ENCODE results near the gene DCTN5.
A peak's percentile ranks its signal among the peaks of the same experiment; 100 is the strongest.
"Not testable (repeated sequence)": the region's sequence is repeated elsewhere in the genome, so short reads cannot be mapped to it uniquely, and the experiment has no call there.

Gene DCTN5

DNA sequence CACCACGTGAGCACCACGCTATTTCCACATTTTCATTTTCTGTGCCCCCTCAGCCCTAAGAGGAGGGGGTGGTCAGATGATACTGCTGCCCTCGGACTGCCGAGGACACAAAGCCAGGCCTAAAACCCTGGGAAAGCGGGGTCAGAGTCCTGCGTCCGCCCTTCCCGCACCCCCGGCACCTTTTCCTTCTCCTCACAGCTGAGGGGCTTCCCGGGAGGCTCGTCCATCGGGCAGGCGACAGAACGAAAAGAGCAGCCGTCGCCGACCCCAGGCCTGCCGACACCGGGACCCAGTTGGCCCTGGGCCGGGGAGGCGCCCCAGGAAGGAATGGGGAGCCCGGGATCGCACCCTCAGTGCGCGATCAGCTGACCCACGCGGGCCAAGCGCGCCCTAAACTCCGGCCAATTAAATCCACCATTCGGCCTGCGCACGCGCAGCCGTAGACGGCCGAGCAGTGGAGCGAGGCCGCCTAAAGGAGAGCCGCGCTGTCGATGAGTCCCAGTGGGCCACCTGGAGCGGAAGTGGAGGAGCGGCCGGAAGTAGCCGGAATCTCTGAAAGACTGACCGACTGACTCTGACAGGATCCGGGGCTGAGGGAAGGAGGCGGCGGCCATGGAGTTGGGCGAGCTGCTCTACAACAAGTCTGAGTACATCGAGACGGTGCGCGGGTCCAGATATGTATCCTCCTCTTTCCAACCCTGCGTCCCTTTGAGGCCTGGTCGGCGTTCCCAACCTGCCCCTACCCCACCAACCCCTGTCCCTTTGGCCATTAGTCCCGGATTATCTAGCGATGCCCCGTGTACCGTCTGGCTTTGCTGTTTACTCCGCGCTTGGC lies at the start of gene DCTN5, which contains the start of gene PALB2:
DCTN5 (plus strand) TSS at position 536 of the 835 bp plus-strand sequence; CDS start at position 613, 77 bp downstream.
PALB2 (minus strand) TSS at position 380 of the 835 bp plus-strand sequence; CDS start at position 227, 153 bp downstream.
- DNase-seq, result peak; percentile 89 to 95

GRCh38 chr16:23594186-23594585 lies 47.1 kb upstream of the DCTN5 start:
- DNase-seq, result no peak

GRCh38 chr16:23595246-23595950 lies 45.9 kb upstream of the DCTN5 start:
- no peak for DNase-seq

DNA sequence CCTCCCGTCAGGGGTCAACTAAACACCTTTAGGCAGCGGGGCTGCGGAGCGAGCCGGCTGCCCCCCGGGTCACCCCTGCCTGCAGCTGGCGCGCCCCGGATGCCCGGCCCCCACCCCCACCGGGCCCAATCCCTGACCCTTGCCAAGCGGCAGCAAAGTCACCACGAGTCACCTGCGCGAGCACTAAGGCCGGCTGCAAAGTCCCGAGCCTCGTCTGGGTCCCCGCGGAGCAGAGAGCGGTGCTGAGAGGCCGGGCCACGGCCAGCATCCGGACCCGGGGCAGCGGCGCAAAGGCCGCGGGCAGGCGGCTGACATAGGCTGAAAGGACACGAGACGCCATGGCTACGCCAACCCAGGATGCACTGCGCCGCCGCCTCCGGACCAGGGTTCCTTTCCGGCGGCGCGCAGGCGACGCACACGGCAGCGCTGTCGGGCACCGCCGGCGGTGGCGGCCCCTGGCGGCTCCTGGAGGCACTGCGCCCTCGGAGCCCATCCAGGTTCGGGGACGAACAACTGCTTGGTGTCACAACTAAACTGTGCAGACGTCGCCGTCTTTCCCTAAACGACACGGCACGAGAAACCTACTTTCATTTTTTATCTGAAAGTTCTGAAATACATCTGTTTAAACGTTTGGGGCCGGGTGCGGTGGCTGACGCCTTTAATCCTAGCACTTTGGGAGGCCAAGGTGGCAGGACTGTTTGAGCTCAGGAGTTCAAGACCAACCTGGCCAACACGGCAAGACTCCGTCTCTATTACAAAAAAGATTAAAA lies 45.1 kb upstream of the DCTN5 start, which contains the start of gene NDUFAB1:
NDUFAB1 (minus strand) TSS at position 366 of the 770 bp plus-strand sequence; CDS start at position 340, 26 bp downstream.
- peak; percentile 80 to 83 for DNase-seq

DNA sequence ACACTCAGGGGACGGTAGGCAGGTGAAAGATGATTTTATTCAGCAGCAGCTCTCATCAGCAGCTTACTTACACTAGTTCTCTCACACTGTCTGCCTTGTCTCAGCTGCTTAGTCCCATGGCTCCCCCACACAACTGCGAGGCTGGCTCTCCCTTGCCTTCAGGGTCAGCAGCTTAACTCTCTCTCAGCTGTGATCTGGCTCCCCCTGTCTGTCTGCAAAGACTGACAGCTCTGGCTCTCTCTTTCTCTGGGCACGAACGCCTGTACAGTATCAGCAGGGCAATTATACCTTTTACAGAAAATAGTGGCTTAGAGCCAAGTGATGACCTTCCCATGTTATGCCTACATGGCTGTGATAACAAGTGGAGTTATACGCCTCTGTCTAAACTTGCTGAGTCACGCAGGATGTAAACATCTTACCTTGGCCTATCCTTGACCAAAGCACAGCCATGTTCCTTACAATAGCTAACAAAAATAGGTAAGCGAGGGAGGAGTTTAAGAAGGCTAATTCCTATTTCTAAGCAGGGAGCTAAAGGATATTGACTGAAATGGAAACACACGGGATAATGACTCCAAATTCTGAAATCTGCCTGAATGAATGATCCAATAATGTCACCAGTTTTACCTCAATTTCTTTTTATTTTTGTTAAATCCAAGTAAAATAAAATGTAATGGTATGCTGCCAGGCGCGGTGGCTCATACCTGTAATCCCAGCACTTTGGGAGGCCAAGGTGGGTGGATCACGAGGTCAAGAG lies 44.1 kb upstream of the DCTN5 start:
- no peak for DNase-seq

DNA sequence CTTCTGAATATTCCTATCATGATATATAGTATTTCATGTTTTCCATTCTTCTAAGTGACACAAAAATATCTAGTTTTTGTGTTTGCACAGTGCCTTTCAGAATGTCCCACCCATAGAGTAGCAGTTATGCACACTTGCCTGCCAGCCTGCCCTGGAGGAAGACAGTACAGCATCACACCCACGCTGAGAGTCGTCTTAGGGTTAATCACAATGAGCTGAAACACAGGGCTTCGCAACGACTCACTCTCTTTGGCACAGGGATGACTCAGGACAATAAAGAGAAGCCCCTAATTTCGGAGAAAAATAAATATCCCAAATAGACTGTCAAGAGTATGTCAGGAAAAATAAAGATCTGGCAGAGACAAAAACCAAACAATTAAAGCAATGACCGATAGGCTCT lies 33.5 kb upstream of the DCTN5 start:
- DNase-seq, result no peak

DNA sequence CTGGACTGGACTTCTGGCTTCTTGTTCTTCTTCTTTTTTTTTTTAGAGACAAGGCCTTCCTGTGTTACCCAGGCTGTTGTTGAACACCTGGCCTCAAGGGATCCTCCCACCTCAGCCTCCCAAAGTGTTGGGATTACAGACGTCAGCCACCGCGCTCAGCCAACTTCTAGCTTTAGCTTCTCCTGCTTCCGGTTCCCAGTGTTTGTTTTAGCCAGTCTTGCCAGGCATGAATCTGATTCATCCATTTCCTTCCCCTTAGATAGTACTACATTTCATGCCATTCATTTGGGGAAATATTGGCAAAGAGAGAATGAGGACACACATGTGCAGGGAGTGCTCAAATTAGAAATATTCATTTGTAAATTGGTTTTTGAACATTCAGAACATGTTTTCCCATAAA lies 33.1 kb upstream of the DCTN5 start:
- DNase-seq, result no peak

DNA sequence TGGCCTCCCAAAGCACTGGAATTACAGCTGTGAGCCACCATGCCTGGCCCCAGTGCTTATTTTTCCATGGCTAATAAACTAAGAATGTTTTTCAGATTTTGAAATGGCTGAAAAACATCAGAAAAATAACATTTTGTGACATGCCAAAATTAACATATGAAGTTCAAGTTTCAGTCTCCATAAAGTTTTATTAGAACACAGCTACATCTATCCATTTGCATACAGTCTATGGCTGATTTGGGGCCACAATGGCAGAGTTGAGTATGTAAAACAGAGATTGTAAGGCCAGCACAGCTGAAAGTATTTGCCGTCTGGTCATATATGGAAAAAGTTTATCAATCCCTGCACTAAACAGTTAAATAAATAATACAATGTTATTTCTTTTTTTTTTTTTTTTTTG lies 31.3 kb upstream of the DCTN5 start:
- DNase-seq, result no peak

- not testable (repeated sequence) for DNase-seq
Observed at GRCh38 chr16:23610905-23611304, 30.4 kb upstream of the DCTN5 start.

DNA sequence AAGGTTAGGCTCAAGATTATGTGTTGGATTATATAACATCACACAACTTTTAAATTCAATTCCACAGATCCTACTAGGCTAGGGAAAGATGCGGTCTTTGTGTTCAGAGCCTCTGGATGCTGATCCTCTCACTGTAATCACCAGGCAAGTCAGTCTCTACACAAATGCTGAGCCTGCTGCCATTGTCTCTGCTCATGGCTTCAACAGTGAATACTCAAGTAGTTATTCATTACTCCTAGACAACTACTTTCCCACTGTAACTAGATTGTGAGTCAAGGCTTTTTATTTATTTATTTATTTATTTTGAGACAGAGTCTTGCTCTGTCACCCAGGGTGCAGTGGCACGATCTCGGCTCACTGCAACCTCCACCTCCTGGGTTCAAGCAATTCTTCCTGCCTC lies 29.3 kb upstream of the DCTN5 start:
- no peak for DNase-seq

GRCh38 chr16:23615805-23616204 lies 25.5 kb upstream of the DCTN5 start:
- DNase-seq, result no peak

GRCh38 chr16:23624092-23624491 lies 17.2 kb upstream of the DCTN5 start:
- DNase-seq, result no peak

DNA sequence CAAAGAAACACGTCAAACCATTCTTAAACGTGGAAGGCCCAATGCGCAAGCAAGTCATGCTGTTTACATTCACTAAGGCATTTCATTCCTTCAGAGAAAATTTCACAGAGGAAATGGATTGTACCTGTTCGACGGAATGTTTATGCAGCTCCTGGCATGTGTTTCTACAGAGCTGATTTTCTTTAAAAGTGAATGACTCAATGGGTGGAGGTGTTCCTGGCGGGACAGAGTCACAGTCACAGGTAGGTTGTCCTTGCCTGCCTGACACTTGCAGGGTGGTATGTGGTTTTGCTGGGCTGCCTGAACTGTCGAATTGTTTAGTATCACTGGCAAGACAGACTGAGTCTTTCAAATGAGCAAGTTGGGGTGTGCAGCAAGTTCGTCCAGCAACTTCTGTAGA lies 11.8 kb upstream of the DCTN5 start:
- no peak for DNase-seq

DNA sequence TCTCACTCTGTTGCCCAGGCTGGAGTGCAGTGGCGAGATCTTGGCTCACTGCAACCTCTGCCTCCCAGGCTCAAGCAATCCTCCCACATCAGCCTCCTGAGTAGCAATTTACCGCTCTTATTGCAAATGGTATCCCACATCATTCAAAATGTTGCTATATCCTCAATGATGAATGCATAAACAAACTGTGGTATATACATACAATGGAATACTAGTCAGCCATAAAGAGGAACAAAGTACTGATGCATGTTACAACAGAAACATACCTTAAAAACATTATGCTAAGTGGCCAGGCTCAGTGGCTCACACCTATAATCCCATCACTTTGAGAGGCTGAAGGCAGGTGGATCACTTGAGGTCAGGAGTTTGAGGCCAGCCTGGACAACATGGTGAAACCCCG lies 9.4 kb upstream of the DCTN5 start:
- not testable (repeated sequence) for DNase-seq

- no peak for DNase-seq
Observed at GRCh38 chr16:23634461-23635036, 6.7 kb upstream of the DCTN5 start.

- no peak for DNase-seq
Observed at GRCh38 chr16:23635958-23636357, 5.3 kb upstream of the DCTN5 start.

DNA sequence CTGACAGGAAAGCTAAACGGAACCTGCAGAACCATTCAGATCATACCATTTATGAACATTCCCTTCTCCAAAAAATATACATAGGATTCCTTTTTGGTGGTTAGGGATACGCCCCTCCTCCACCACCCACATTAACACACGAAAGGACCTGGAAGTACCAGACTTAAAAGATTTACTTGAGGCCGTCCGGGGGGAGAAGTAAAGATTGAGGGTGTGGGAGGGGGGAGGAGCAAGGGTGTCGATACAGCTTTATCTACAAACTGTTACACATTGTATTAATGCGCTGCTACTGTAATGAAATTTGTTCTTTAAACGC lies 693 bp upstream of the DCTN5 start:
- no peak for DNase-seq

DNA sequence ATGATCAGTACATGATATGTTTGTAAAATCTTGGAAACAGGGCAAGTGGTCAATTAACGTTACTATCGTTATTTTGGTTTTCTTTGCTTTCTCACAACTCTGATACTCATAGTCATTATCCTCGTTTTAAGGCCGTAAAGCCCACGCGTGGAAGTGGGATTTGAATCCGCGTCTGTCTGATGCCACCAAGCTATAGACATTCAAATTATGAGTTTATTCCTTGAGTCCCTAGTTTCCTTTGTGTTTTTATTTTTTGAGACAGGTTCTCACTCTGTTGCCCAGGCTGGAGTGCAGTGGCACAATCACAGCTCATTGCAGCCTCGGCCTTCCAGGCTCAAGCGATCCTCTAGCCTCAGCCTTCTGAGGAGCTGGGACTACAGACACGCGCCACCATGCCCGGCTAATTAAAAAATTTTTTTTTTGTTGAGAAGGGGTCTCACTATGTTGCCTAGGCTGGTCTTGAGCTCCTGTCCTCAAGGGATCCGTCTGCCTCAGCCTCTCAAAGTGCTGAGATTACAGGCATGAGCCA lies 1.0 kb downstream of the DCTN5 start:
- no peak for DNase-seq

GRCh38 chr16:23650674-23651416 lies 9.6 kb downstream of the DCTN5 start:
- peak in 1 of 2 donors; percentile 9 for DNase-seq

- DNase-seq, result no peak
Observed at GRCh38 chr16:23651943-23652468, 10.7 kb downstream of the DCTN5 start.

DNA sequence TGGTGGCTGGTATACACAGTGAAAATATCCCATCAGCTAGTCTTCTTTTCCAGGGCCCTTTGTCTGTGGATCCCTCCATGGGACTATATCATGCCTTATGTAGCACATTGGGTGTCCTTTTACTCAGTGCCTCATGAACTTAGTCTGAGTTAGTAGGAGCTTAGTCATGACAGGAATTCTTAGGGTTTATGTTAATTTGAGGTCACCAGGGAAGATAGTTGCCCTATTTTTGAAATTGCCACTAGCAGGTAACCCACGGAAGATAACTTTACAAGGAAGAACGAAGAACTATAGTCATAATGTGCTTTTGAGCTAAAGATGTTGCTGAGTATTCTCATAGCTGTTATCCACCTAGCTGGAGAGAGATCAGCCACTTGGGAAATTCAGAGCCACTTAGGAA lies 22.7 kb downstream of the DCTN5 start:
- DNase-seq, result no peak

All from hippocampal formation (tissue), 2 donors.